ENCODE data around the gene ZNFX1. TPM values are rescaled to one million over a fixed set of nuclear protein-coding genes. Genes with fewer than 3 reads are reported as not detected.
A peak's percentile ranks its signal among the peaks of the same experiment; 100 is the strongest.

ZNFX1 gene
- total RNA-seq, 1 donor from 2014 or later, result 77.4 TPM

GRCh38 chr20:49279677-49280462 is 2.0 kb upstream of the ZNFX1 start:
- Histone ChIP-seq H3K9ac (ENCODE audit: low read length) (peak overlapping the region; percentile 98), H3K4me1 (ENCODE audit: insufficient read depth, low read length) (peaks cover 46% of the 10 kb centered on the region), H3K27ac (ENCODE audit: low read depth, low read length) (no peak overlapping the region), H3K4me3 (ENCODE audit: insufficient read depth, low read depth, low read length) (peak overlapping the region; percentile 96), H3K36me3 (ENCODE audit: insufficient read depth, low read length) (peaks cover 53% of the 10 kb centered on the region), H4K20me1 (ENCODE audit: insufficient read depth, low read length) (peaks cover 87% of the 10 kb centered on the region), H3K4me2 (ENCODE audit: low read length) (peak overlapping the region; percentile 91), H3K79me2 (ENCODE audit: insufficient read depth, low read length) (peaks cover 94% of the 10 kb centered on the region), H3K9me3 (ENCODE audit: insufficient read depth, low read depth, low read length) (peaks cover 9% of the 10 kb centered on the region), H2AFZ (ENCODE audit: low read depth, low read length) (no peak overlapping the region), H3K27me3 (ENCODE audit: insufficient read depth, low read length) (no peaks in the 10 kb centered on the region)
- Mint-ChIP-seq H3K4me3 (ENCODE audit: unreplicated experiment) (peak overlapping the region; percentile 99), H3K9me3 (ENCODE audit: unreplicated experiment) (peaks cover 1% of the 10 kb centered on the region), H3K27me3 (ENCODE audit: low read depth, unreplicated experiment) (no peaks in the 10 kb centered on the region), H3K36me3 (ENCODE audit: low read depth, unreplicated experiment) (peaks cover 70% of the 10 kb centered on the region), H3K4me1 (ENCODE audit: low read depth, unreplicated experiment) (peaks cover 24% of the 10 kb centered on the region), H3K27ac (ENCODE audit: unreplicated experiment) (peak overlapping the region; percentile 83)
- DNase-seq (ENCODE audit: low read depth) (no peak), FAIRE-seq (no peak)
- TF ChIP-seq, protein P1, sequence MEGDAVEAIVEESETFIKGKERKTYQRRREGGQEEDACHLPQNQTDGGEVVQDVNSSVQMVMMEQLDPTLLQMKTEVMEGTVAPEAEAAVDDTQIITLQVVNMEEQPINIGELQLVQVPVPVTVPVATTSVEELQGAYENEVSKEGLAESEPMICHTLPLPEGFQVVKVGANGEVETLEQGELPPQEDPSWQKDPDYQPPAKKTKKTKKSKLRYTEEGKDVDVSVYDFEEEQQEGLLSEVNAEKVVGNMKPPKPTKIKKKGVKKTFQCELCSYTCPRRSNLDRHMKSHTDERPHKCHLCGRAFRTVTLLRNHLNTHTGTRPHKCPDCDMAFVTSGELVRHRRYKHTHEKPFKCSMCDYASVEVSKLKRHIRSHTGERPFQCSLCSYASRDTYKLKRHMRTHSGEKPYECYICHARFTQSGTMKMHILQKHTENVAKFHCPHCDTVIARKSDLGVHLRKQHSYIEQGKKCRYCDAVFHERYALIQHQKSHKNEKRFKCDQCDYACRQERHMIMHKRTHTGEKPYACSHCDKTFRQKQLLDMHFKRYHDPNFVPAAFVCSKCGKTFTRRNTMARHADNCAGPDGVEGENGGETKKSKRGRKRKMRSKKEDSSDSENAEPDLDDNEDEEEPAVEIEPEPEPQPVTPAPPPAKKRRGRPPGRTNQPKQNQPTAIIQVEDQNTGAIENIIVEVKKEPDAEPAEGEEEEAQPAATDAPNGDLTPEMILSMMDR (IDR thresholded peaks at IDR 0.05; ENCODE audit: insufficient read depth, low read depth, low read length), result no peak
- no peak for TF ChIP-seq EZH2 (IDR thresholded peaks at IDR 0.05; ENCODE audit: insufficient read depth, low read length)

- Histone ChIP-seq H3K4me2 (ENCODE audit: low read length) (peak overlapping the region; percentile 91), H4K20me1 (ENCODE audit: insufficient read depth, low read length) (peaks cover 78% of the 10 kb centered on the region), H3K9me3 (ENCODE audit: insufficient read depth, low read depth, low read length) (peaks cover 9% of the 10 kb centered on the region), H3K4me1 (ENCODE audit: insufficient read depth, low read length) (peaks cover 44% of the 10 kb centered on the region), H3K79me2 (ENCODE audit: insufficient read depth, low read length) (peaks cover 87% of the 10 kb centered on the region), H3K9ac (ENCODE audit: low read length) (peak overlapping the region; percentile 98), H3K27me3 (ENCODE audit: insufficient read depth, low read length) (no peaks in the 10 kb centered on the region), H3K36me3 (ENCODE audit: insufficient read depth, low read length) (peaks cover 47% of the 10 kb centered on the region), H3K4me3 (ENCODE audit: insufficient read depth, low read depth, low read length) (peak overlapping the region; percentile 96), H2AFZ (ENCODE audit: low read depth, low read length) (no peak overlapping the region), H3K27ac (ENCODE audit: low read depth, low read length) (peak overlapping the region; percentile 84)
- Mint-ChIP-seq H3K27ac (ENCODE audit: unreplicated experiment) (peak overlapping the region; percentile 83), H3K9me3 (ENCODE audit: unreplicated experiment) (peaks cover 1% of the 10 kb centered on the region), H3K36me3 (ENCODE audit: low read depth, unreplicated experiment) (peaks cover 66% of the 10 kb centered on the region), H3K4me3 (ENCODE audit: unreplicated experiment) (peak overlapping the region; percentile 99), H3K27me3 (ENCODE audit: low read depth, unreplicated experiment) (no peaks in the 10 kb centered on the region), H3K4me1 (ENCODE audit: low read depth, unreplicated experiment) (peaks cover 19% of the 10 kb centered on the region)
- no peak for DNase-seq (ENCODE audit: low read depth)
- TF ChIP-seq EZH2 (IDR thresholded peaks at IDR 0.05; ENCODE audit: insufficient read depth, low read length), result no peak
- TF ChIP-seq, protein P1 (IDR thresholded peaks at IDR 0.05; ENCODE audit: insufficient read depth, low read depth, low read length), result no peak
- no peak for FAIRE-seq
Measured at GRCh38 chr20:49278818-49279676, 1.2 kb upstream of the ZNFX1 start.

Data from astrocyte (in vitro differentiated cells and primary cell).